ENCODE data around the gene DOCK2. TPM values are rescaled to one million over a fixed set of nuclear protein-coding genes. Genes with fewer than 3 reads are reported as not detected.

The DOCK2 gene
- total RNA-seq, 1 experiment from 2014 or later, result 0.26 TPM

GRCh38 chr5:169767938-169768337 is 130.9 kb downstream of the DOCK2 start:
- CTCF ChIA-PET, result no interaction called here
- Histone ChIP-seq H3K4me3 (ENCODE audit: low read length) (no peak overlapping the region), H3F3A (ENCODE audit: low read length, unreplicated experiment) (no peaks in the 10 kb centered on the region), H3K9ac (ENCODE audit: low read length) (no peak overlapping the region), H3K4me2 (ENCODE audit: low read length) (no peak overlapping the region), H3K27ac (ENCODE audit: low read length) (no peak overlapping the region), H2AFZ (ENCODE audit: low read length) (no peak overlapping the region), H3K36me3 (ENCODE audit: low read depth, low read length) (no peaks in the 10 kb centered on the region), H3K27me3 (ENCODE audit: low read length) (no peaks in the 10 kb centered on the region), H3K79me2 (ENCODE audit: low read length) (no peaks in the 10 kb centered on the region), H3K4me1 (ENCODE audit: insufficient read depth, low read length) (no peaks in the 10 kb centered on the region), H3K9me2 (replicated peaks; ENCODE audit: low read length) (no peaks in the 10 kb centered on the region), H3K9me3 (ENCODE audit: low read length) (no peaks in the 10 kb centered on the region), H4K20me1 (ENCODE audit: low read length) (no peaks in the 10 kb centered on the region)
- intact Hi-C loops (cut with micrococcal nuclease), result no loop called here
- TF ChIP-seq EZH2 (IDR thresholded peaks at IDR 0.05; ENCODE audit: low read length, unreplicated experiment) (no peak), EZH2phosphoT487 (IDR thresholded peaks at IDR 0.05; ENCODE audit: borderline replicate concordance, low read length) (no peak), CTCF (conservative IDR thresholded peaks at IDR 0.05; ENCODE audit: low read depth, low read length) (no peak)
- ATAC-seq (no peak), DNase-seq (no peak)
- POLR2A ChIA-PET (ENCODE audit: unreplicated experiment), result no interaction called here
- no TSS peak for BruUV-seq (replicated peaks)

- Histone ChIP-seq H3K9me2 (replicated peaks; ENCODE audit: low read length) (no peaks in the 10 kb centered on the region), H3K27ac (ENCODE audit: low read length) (no peak overlapping the region), H3K9me3 (ENCODE audit: low read length) (no peaks in the 10 kb centered on the region), H3K4me3 (ENCODE audit: low read length) (no peak overlapping the region), H3K4me1 (ENCODE audit: insufficient read depth, low read length) (no peaks in the 10 kb centered on the region), H3K27me3 (ENCODE audit: low read length) (no peaks in the 10 kb centered on the region), H3F3A (ENCODE audit: low read length, unreplicated experiment) (no peaks in the 10 kb centered on the region), H2AFZ (ENCODE audit: low read length) (no peak overlapping the region), H3K36me3 (ENCODE audit: low read depth, low read length) (no peaks in the 10 kb centered on the region), H3K79me2 (ENCODE audit: low read length) (no peaks in the 10 kb centered on the region), H4K20me1 (ENCODE audit: low read length) (no peaks in the 10 kb centered on the region), H3K4me2 (ENCODE audit: low read length) (no peak overlapping the region), H3K9ac (ENCODE audit: low read length) (no peak overlapping the region)
- no peak for TF ChIP-seq EZH2 (IDR thresholded peaks at IDR 0.05; ENCODE audit: low read length, unreplicated experiment)
- no peak for TF ChIP-seq CTCF (conservative IDR thresholded peaks at IDR 0.05; ENCODE audit: low read depth, low read length)
- no peak for ATAC-seq
- POLR2A ChIA-PET (ENCODE audit: unreplicated experiment), result no interaction called here
- DNase-seq, result no peak
- BruUV-seq (replicated peaks), result no TSS peak
- CTCF ChIA-PET, result no interaction called here
- intact Hi-C loops (cut with micrococcal nuclease), result no loop called here
Observed at GRCh38 chr5:169768416-169768815, 131.3 kb downstream of the DOCK2 start.

GRCh38 chr5:169770109-169770508 is 133.0 kb downstream of the DOCK2 start:
- DNase-seq (no peak), ATAC-seq (no peak)
- ChIA-PET CTCF (no interaction called here), POLR2A (ENCODE audit: unreplicated experiment) (no interaction called here)
- BruUV-seq (replicated peaks), result no TSS peak
- intact Hi-C loops (cut with micrococcal nuclease), result no loop called here
- Histone ChIP-seq H3K4me1 (ENCODE audit: insufficient read depth, low read length) (no peaks in the 10 kb centered on the region), H3K79me2 (ENCODE audit: low read length) (no peaks in the 10 kb centered on the region), H3K27me3 (ENCODE audit: low read length) (no peaks in the 10 kb centered on the region), H3K9me3 (ENCODE audit: low read length) (no peaks in the 10 kb centered on the region), H3K27ac (ENCODE audit: low read length) (no peak overlapping the region), H3K9ac (ENCODE audit: low read length) (no peak overlapping the region), H3K4me3 (ENCODE audit: low read length) (no peak overlapping the region), H3K4me2 (ENCODE audit: low read length) (no peak overlapping the region), H2AFZ (ENCODE audit: low read length) (no peak overlapping the region), H4K20me1 (ENCODE audit: low read length) (no peaks in the 10 kb centered on the region), H3K36me3 (ENCODE audit: low read depth, low read length) (no peaks in the 10 kb centered on the region), H3K9me2 (replicated peaks; ENCODE audit: low read length) (no peaks in the 10 kb centered on the region), H3F3A (ENCODE audit: low read length, unreplicated experiment) (no peaks in the 10 kb centered on the region)
- TF ChIP-seq EZH2 (IDR thresholded peaks at IDR 0.05; ENCODE audit: low read length, unreplicated experiment), result no peak
- TF ChIP-seq CTCF (conservative IDR thresholded peaks at IDR 0.05; ENCODE audit: low read depth, low read length), result no peak
- no peak for TF ChIP-seq EZH2phosphoT487 (IDR thresholded peaks at IDR 0.05; ENCODE audit: borderline replicate concordance, low read length)

Measured in PC-3 (cell line).